GM23338 (cell line): ENCODE results near the gene CACNB3.

Source experiments
- CREB1 ChIP-seq: fragments of 250-450 bp; sonication (Bioruptor Pico); IDR thresholded peaks from 2 replicates; pipeline ENCODE4 v1.5.0; 2020; ENCODE audit warnings: low read depth, mild to moderate bottlenecking, moderate library complexity
- EZH2 ChIP-seq: fragments of 200-600 bp; sonication (generic); IDR thresholded peaks from one replicate; pipeline ENCODE4 v1.8.0; 2017; ENCODE audit warnings: antibody characterized with exemption, mild to moderate bottlenecking, low read depth; ENCODE audit not compliant: unreplicated experiment
- EZH2phosphoT487 ChIP-seq: fragments of 200-600 bp; sonication (generic); IDR thresholded peaks from one replicate; pipeline ENCODE4 v1.8.1; 2018; ENCODE audit warnings: antibody characterized with exemption; ENCODE audit not compliant: unreplicated experiment
- JUNB ChIP-seq: IDR thresholded peaks from one replicate; pipeline ENCODE4 v1.6.1; 2016; ENCODE audit warnings: antibody characterized with exemption; ENCODE audit not compliant: unreplicated experiment
- POLR2AphosphoS5 ChIP-seq: IDR thresholded peaks from 2 replicates; pipeline ENCODE4 v1.6.1; 2016; ENCODE audit warnings: antibody characterized with exemption, low read depth
- STAT1 ChIP-seq: IDR thresholded peaks from one replicate; pipeline ENCODE4 v1.6.1; 2016; ENCODE audit warnings: antibody characterized with exemption; ENCODE audit not compliant: unreplicated experiment
- TF ChIP-seq, protein P1 (sequence below), 2 experiments: fragments of 200-600 bp in 1 of 2; sonication (generic) in 1 of 2; conservative IDR thresholded peaks; 2 replicates each; pipeline versions ENCODE4 v1.5.1 to v1.6.1; 2016 to 2017; ENCODE audit warnings: antibody characterized with exemption in 2 of 2, low read depth in 2 of 2, mild to moderate bottlenecking in 2 of 2, moderate library complexity in 1 of 2
- TF ChIP-seq, protein P2 (sequence below): IDR thresholded peaks from one replicate; pipeline ENCODE4 v1.6.1; 2018; ENCODE audit warnings: antibody characterized with exemption; ENCODE audit not compliant: unreplicated experiment
- TF ChIP-seq, protein P3 (sequence below): IDR thresholded peaks from 2 replicates; pipeline ENCODE4 v1.6.1; 2016; ENCODE audit warnings: antibody characterized with exemption

DNA sequence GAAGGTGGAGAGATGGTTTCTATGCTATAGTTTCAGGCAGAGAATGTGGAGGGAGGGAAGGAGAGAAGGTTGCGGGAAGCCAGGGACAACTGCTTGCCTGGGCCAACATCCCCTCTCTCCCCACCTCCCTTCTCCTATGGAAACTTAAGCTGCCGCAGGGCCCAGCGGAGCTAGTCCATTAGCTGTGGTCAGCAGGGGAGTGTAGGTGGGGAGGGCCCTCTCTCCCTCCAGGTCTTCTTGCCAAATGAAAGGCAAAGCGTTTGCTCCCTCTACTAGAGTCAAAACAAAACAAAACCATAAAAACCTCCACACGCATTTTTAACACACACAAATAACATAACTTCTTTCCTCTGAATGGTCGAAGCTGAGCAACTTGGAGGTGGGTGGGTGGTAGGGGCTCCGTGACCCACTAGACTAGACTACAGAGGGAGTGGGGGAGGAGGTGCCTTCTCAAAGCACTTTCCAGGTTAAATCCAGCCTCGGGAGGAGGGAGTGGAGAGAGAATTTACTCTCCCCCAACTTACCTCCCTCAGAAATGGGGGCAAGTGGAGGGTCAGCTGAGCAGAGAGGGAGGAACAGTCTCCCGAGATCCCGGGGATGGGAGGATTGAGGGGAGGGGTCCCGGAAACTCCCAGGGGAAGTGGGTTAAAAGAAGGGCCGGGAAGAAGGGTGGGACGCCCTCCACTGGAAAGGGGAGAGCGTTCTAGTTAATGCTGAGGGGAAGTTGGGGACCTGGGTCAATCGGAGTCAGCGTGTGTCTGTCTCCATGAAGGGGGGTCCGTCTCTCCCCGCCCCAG lies 4.6 kb upstream of the CACNB3 start:
- TF ChIP-seq, protein P1, sequence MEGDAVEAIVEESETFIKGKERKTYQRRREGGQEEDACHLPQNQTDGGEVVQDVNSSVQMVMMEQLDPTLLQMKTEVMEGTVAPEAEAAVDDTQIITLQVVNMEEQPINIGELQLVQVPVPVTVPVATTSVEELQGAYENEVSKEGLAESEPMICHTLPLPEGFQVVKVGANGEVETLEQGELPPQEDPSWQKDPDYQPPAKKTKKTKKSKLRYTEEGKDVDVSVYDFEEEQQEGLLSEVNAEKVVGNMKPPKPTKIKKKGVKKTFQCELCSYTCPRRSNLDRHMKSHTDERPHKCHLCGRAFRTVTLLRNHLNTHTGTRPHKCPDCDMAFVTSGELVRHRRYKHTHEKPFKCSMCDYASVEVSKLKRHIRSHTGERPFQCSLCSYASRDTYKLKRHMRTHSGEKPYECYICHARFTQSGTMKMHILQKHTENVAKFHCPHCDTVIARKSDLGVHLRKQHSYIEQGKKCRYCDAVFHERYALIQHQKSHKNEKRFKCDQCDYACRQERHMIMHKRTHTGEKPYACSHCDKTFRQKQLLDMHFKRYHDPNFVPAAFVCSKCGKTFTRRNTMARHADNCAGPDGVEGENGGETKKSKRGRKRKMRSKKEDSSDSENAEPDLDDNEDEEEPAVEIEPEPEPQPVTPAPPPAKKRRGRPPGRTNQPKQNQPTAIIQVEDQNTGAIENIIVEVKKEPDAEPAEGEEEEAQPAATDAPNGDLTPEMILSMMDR (conservative IDR thresholded peaks at IDR 0.05; ENCODE audit: low read depth in 2 of 2) = peak in 1 of 2 experiments; percentile 23; a peak in 1 of 4 replicates
- TF ChIP-seq EZH2 (no peak), POLR2AphosphoS5 (no peak), EZH2phosphoT487 (no peak), CREB1 (CRISPR knock-in tag) (no peak), STAT1 (no peak), JUNB (no peak)
- TF ChIP-seq, protein P2, sequence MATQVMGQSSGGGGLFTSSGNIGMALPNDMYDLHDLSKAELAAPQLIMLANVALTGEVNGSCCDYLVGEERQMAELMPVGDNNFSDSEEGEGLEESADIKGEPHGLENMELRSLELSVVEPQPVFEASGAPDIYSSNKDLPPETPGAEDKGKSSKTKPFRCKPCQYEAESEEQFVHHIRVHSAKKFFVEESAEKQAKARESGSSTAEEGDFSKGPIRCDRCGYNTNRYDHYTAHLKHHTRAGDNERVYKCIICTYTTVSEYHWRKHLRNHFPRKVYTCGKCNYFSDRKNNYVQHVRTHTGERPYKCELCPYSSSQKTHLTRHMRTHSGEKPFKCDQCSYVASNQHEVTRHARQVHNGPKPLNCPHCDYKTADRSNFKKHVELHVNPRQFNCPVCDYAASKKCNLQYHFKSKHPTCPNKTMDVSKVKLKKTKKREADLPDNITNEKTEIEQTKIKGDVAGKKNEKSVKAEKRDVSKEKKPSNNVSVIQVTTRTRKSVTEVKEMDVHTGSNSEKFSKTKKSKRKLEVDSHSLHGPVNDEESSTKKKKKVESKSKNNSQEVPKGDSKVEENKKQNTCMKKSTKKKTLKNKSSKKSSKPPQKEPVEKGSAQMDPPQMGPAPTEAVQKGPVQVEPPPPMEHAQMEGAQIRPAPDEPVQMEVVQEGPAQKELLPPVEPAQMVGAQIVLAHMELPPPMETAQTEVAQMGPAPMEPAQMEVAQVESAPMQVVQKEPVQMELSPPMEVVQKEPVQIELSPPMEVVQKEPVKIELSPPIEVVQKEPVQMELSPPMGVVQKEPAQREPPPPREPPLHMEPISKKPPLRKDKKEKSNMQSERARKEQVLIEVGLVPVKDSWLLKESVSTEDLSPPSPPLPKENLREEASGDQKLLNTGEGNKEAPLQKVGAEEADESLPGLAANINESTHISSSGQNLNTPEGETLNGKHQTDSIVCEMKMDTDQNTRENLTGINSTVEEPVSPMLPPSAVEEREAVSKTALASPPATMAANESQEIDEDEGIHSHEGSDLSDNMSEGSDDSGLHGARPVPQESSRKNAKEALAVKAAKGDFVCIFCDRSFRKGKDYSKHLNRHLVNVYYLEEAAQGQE = no peak
- TF ChIP-seq, protein P3, sequence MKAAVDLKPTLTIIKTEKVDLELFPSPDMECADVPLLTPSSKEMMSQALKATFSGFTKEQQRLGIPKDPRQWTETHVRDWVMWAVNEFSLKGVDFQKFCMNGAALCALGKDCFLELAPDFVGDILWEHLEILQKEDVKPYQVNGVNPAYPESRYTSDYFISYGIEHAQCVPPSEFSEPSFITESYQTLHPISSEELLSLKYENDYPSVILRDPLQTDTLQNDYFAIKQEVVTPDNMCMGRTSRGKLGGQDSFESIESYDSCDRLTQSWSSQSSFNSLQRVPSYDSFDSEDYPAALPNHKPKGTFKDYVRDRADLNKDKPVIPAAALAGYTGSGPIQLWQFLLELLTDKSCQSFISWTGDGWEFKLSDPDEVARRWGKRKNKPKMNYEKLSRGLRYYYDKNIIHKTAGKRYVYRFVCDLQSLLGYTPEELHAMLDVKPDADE = no peak
